Stimulated activated CD8-positive, alpha-beta memory T cell treated with anti-CD3 and anti-CD28 coated beads, Interleukin-4, amount 100 ng/mL, for 4 hours (primary cell): ENCODE measurements around the gene GRID1.

Experiments used
- DNase-seq, 2 donors: peaks; one replicate each; pipeline ENCODE4 v3.0.0-alpha.2; 2020; ENCODE audit warnings: low read depth in 2 of 2, low spot score in 1 of 2

The GRID1 gene

GRCh38 chr10:85594239-85594638 is 772.4 kb downstream of the GRID1 start:
- no peak for DNase-seq

- no peak for DNase-seq
Observed at GRCh38 chr10:85593226-85593772, 773.3 kb downstream of the GRID1 start.

- DNase-seq, result no peak
Observed at GRCh38 chr10:85581371-85581770, 785.2 kb downstream of the GRID1 start.

DNA sequence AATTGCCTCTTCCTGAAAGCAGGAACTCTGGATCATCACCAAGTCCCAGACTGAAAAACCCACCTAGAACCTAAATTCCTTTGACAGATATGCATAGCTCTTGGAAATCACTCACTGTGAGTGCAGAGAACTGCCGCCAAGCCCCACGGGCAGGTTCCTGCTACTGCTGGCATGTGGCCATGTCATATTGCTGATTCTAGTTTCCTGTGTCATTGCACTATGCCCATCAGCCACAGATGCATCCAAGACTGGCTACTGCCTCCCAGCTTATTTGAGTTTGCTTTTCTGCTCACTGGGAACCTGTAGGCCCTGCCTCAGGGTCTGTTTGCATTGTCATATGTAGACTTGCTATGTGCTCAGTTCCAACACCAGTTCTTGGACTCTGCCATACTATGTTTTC is 786.0 kb downstream of the GRID1 start:
- DNase-seq, result no peak

GRCh38 chr10:85578860-85579259 is 787.7 kb downstream of the GRID1 start:
- DNase-seq, result no peak

DNA sequence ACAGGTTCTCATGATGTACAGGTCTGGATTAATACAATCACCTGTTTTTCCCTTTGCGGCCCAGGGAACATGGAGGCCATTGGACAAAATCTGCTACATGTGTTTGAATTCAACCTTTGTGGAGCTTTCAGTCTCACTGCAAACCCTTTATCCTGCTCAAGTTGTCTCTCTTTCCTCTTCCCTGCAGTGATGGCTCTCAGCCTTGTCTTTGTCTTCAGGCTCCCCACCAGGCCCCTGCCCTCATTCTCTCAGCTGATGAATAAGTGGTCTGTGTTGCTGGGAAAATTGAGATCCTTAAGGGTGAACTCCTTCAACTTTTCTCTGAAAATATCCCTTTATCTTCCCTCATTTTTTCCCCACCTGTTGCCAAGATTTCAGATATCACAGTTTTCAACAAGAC is 791.2 kb downstream of the GRID1 start:
- no peak for DNase-seq

DNA sequence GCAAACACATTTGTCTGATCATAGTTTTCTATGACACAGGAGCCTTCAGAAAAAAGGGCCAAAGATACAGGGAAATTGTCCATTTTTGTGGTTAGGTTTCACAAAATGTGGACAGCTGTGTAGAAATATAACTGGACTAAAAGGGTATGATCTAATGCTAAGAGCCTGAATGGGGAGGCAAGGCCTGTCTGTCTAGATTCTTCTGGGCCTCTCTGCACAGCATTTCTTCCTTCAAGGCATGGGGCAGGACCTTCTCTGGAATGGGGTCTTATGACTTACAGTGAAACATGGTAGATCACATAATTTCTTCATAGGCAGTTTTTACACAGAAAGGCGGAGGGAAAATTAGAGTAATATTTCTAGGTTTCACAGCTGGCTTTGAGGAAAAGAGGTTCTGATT is 795.7 kb downstream of the GRID1 start:
- no peak for DNase-seq

- DNase-seq, result no peak
Observed at GRCh38 chr10:85565381-85565780, 801.2 kb downstream of the GRID1 start.

- DNase-seq, result no peak
Observed at GRCh38 chr10:85558533-85558932, 808.1 kb downstream of the GRID1 start.

DNA sequence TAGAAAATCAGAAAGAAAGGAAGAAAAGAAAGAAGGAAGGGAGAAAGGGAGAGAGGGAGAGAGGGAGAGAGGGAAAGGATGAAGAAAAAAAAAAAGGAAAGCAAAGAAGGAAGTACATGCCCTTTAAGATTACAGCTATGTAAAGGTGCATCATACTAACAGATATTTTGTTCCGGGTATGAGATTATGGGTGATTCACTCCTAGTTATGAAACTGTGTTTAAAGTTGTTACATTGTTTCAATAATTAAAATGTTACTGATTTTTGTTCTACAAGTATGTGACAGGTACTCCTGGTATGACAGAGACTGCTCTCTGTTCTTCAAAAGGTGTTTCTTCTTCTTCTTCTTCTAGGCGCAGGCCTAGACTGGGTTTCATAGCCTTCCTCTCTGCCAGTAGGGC is 808.9 kb downstream of the GRID1 start:
- DNase-seq, result no peak

GRCh38 chr10:85557077-85557476 is 809.5 kb downstream of the GRID1 start:
- no peak for DNase-seq
